ENCODE data around the gene CACNA1S.
A peak's percentile ranks its signal among the peaks of the same experiment; 100 is the strongest.

Gene CACNA1S

GRCh38 chr1:201028461-201028889, 83.8 kb downstream of the CACNA1S start:
- no peak for DNase-seq (ENCODE audit: low read depth)

DNA sequence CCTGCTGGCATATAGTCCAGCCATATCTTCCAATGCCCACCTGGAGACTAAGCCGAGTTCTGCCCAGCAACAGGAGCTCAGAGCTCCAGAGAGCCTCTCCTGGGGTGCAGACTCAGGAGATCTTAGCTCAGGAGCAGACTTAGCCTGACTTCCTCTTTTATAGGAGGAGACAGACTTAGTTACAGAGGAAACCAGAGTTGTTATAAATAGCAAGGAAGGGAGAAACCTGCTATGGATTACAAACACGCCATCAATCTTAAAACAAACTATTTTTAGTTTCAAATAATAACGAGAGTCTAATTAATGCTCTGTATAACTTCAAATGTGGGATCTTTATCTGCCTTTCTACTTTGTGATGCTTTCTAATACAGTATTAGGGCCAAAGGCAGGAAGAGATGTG, 85.4 kb downstream of the CACNA1S start:
- peak; percentile 31 for DNase-seq (ENCODE audit: low read depth)

- peak; percentile 23 for DNase-seq (ENCODE audit: low read depth)
Observed at GRCh38 chr1:201026234-201026633, 86.0 kb downstream of the CACNA1S start.

DNA sequence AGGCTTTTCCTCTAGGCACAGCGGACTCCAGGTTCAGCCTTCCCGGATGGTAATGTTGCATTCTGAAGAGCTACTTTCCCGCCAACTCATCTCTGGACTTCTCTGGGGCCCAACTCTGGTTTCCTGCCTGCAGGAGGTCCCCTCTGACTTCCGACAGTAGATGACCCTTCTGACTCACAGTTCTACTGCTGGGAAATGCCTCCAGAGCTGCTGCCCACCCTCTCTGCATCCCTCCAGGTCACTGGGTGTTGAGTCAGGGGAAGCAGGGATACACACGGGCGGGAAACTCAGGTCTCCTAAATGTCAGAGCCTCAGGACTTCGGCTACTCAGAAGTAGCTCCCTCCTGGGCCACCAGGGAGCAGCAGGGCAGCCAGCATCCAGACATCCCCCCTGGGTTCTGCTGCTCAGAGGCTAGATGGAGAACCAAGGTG, 86.6 kb downstream of the CACNA1S start:
- peak; percentile 88 for DNase-seq (ENCODE audit: low read depth)

DNA sequence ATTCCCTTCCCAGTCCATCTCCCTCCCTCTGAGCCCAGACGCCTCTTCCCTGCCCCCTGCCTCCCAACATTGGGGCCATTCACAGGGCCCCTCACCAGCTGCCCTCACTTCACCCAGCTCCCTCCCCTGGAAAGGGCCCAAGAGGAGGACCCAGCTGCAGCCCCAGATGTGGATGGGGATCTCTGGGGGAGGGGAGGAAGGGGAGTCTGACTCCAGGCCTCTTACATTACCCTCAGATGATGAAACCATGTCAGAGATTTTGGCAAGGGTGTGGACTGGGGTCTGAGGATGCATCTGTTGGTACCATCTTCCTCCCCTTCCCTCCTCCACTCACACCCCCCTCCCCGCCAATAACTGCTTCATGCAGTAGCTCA, 87.6 kb downstream of the CACNA1S start:
- no peak for DNase-seq (ENCODE audit: low read depth)

- DNase-seq (ENCODE audit: low read depth), result no peak
Observed at GRCh38 chr1:201023920-201024624, 88.2 kb downstream of the CACNA1S start.

DNA sequence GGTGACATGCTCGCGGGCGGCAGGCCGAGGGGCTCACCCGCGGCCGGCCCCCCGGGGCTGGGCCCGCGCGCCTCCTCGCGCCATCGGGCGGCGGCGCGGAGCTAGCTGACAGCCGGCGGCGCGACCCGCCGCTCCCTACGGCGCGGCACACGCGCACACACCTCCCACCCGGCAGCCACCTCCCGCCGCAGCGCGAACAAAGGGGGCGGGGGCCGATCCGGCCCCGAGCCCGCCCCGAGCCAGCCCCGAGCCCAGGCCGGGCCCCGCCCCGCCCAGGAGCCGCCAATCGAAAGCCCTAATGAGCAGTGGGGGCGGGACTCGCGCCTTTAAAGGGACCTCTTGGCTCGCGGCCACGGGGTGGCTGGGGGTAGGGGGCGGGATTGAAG, 88.7 kb downstream of the CACNA1S start, which contains the start of gene KIF21B:
TSS of gene KIF21B (minus strand) at position 198 of the 386 bp plus-strand sequence. CDS start 331 bp downstream, outside the sequence.
- DNase-seq (ENCODE audit: low read depth), result peak; percentile 73

GRCh38 chr1:201022820-201023516, 89.3 kb downstream of the CACNA1S start:
- peak; percentile 30 for DNase-seq (ENCODE audit: low read depth)

DNA sequence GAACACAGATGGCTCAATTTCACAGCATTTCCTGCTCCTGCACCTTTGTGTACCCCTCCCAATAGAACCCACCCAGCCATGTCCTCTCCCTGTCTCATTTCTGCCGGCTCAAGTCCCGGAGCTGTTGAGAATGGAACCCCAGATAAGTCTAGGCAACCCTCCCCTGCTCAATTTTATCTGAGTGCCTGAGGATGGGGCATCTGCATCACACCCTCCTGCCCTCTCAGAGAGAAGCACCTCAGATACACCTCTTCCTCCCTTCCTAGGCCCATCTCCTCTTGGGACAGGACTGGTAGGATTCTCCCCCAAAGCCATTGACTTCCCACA, 89.8 kb downstream of the CACNA1S start:
- no peak for DNase-seq (ENCODE audit: low read depth)

DNA sequence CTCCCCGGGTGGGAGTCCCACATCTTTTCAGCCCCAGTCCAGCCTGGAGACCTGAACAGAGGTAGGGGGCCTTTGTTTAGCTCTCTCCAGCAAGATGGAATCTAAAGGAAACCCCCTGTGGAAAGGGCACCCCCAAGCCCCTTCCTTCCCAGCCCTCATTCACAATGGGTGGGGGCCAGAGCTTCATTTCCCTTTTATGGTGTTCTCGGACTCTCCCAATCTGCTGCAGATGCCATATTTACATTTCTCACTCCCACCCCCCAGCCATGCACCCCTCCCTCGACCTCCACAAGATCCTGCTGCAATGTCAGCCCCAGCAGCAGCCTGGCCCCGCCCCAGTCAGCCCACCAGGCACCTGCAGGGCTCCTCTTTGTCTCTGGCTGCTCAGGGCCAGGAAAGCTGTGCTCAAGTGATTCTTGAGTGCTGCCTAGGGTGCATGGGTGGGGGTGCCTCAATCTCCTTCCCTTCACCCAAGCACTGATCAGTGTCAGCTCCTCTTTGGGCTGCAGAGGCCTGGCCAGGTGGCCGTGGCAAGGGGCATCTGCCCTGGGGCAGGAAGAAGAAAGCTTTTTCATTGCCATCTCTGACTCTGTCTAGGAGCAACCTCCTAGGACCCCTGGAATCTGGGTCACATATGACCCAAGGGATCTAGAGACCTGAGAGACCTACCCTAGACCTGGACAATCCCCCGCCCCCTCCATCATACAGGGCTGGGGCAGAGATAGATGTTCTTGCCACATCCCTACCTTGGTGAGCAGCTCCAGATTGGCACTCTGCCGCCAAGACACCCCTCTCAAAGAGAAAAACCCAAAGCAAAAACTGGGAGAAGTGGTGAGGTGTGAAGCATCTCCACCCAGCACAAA, 90.4 kb downstream of the CACNA1S start:
- DNase-seq (ENCODE audit: low read depth), result no peak

GRCh38 chr1:201020721-201021629, 91.3 kb downstream of the CACNA1S start:
- peak; percentile 27 for DNase-seq (ENCODE audit: low read depth)

DNA sequence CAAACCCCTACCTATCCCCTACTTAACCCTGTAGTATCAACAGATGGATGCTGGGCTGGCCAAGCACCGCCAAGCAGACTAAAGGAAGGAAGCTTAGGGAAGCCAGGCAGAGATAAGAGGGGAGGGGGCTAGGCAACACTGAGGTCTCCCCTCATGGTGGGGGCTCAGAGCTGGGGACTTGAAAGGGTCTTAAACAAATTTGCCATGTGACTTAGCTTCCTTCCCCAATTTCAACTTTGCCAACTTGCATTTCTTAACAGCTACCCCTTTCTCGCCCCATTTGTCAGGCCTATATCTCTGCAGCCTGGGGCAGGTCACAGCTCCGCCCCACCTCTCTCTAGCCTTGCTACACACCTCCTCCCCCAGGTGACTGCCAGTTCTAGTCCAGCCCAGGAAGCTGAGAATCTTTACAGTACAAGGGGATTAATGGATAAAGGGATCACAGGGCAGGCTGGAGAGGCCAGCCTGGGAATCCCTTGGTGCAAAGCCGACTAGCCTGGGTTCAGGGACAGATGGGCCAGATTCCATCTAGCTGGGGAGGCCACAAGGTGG, 92.1 kb downstream of the CACNA1S start:
- no peak for DNase-seq (ENCODE audit: low read depth)

DNA sequence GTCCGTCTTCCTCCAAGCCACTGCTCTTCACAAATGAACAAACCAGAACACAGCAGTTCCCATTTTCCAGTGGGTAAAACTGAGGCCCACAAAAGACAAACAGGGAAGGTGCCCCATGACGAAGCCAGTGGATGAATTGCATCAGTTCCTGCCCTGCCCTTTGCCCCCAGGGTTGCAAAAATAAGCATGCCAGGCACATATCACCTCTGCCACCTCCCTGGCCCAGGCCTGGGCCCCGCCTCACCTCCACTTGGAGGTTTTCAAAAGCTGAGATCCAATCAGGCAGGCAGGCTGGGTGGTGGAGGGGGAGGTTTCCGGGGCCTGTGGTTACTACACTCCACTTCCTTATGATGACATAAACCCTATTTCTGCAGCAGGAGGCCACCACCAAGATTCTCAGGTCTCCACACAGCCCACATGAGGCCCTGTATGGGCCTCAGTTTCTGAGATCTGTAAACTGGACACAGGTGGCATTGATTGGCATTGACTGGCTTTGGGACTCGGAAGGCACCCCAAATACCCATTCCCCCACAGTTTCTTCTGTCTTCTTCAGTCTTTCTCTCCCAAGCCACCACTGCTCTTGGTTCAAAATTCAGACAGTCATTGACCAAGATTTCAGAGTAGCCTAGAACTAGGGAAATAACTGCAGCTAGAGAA, 92.8 kb downstream of the CACNA1S start:
- peak; percentile 71 for DNase-seq (ENCODE audit: low read depth)

DNA sequence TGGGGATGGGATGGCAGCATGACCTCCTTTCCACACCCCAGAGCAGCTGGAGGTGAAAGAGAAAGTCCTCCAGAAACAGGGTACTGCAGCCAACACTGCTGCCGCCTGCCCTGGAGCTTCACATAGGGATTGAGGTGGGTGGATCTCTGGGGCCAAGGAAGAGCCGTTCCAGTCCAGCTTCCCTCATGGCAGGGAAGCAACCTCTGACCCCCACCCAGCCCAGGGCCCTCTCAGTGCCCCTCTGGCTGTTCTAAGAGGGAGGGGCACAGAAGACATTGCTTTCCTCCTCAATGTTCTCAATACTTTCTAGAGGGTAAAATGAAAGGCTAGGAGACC, 94.4 kb downstream of the CACNA1S start:
- no peak for DNase-seq (ENCODE audit: low read depth)

- DNase-seq (ENCODE audit: low read depth), result no peak
Observed at GRCh38 chr1:201016943-201017827, 95.0 kb downstream of the CACNA1S start.

DNA sequence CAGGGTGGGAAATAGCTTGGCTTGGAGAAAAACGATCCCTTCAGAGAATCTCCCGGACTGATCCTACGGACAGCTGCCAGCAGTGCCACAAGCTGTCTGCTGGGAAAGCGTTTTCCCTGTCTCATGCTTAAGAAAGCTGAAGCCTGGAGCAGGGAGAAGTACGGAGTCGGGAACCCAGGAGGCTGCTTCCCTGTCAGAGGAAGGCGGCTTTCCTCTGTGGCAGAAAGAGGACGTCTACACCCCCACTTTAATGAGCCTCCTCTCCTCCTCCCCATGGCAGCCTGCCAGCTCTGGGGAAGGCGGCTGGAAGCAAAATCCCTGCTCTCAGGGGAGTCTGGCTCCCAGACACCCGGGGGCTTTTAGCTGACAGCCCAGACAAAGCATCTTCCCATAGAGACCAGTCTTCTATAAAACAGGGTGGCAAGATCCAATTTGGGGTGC, 96.0 kb downstream of the CACNA1S start:
- DNase-seq (ENCODE audit: low read depth), result peak; percentile 61

GRCh38 chr1:201015551-201016091, 96.6 kb downstream of the CACNA1S start:
- DNase-seq (ENCODE audit: low read depth), result no peak

DNA sequence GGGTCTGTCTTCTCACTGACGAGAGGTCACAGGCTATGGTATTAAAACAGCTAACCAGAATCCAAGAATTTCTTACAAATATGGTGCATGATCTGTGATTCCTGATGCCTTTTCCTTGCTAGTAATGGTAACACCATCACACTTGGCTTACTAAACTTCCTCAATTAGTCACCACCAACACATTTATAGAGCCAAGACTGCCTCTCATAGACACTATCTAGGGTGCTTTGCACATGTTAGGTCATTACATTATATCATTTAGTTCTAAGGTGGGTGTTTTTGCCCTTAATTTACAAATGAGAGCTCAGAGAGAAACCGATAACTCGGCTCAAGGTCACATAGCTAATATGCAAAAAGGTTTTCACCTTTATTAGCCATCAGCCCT, 97.4 kb downstream of the CACNA1S start:
- DNase-seq (ENCODE audit: low read depth), result no peak

DNA sequence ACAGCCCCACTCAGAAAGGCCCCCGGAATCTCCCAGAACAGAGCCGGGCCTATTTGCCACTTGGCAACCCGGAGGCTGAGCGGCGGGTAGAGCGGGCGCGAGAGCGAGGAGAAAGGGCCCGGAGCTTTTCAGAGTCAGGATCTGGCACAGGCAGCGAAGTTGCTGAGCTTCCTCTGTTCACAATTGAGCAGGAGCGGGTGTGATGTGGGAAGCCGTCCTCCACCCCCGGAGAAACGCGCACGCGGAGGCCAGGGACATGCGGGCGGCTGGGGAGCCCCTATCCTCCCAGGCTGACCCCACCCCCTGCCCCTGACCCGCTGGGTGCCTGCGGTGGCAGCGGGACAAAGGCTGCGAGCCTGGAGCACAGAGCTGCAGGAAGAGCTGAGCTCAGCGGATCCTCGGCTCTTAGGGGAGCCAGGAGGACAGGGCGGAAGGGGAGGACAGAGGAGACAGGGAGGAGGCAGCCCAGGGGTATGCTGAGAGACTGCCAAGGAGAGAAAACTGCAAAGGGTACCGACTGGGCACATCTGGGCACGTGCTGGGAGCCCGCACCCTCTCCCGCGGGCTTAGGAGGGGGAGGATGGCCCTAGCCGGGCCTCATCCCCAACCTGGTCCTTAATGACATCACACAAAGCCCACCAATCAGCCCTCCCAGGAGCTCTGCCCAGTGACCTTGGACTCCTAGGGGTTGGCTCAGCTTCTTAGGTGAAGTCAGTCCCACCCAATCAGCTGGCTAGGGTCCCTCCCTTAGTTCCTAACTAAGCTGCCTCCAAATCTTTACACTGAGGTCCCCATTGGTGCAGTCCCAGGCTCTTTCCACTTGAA, 98.0 kb downstream of the CACNA1S start:
- DNase-seq (ENCODE audit: low read depth), result no peak
